Progenitor cell of endocrine pancreas (in vitro differentiated cells): ENCODE data around the gene SFXN2. TPM values are rescaled to one million over a fixed set of nuclear protein-coding genes. Genes with fewer than 3 reads are reported as not detected.

Source experiments
- DNase-seq: peaks from one replicate; pipeline ENCODE4 v3.0.0; 2021; ENCODE audit warnings: low spot score; ENCODE audit not compliant: unreplicated experiment
- H3K27ac Mint-ChIP-seq: 2 replicates; pipeline ENCODE4 v1.8.0; 2021; ENCODE audit warnings: mild to moderate bottlenecking, moderate library complexity, mixed read lengths
- H3K27me3 Mint-ChIP-seq: 2 replicates; pipeline ENCODE4 v1.8.0; 2021; ENCODE audit warnings: mixed read lengths
- H3K36me3 Mint-ChIP-seq: 2 replicates; pipeline ENCODE4 v1.8.0; 2022; ENCODE audit warnings: mixed read lengths; ENCODE audit not compliant: insufficient read depth
- H3K4me1 Mint-ChIP-seq: 2 replicates; pipeline ENCODE4 v1.8.0; 2021; ENCODE audit warnings: low read depth, mixed read lengths
- H3K4me3 Mint-ChIP-seq: 2 replicates; pipeline ENCODE4 v1.8.0; 2021; ENCODE audit warnings: low read depth, mild to moderate bottlenecking, moderate library complexity, mixed read lengths
- H3K9me3 Mint-ChIP-seq: 2 replicates; pipeline ENCODE4 v1.8.0; 2021; ENCODE audit warnings: low read depth, mixed read lengths
- total RNA-seq: library from RNA; stranded (reverse); gene quantifications from 2 replicates; pipeline ENCODE4 v1.2.1, GENCODE V29; 2021
- TF ChIP-seq, protein P1 (sequence below): fragments of 200-600 bp; sonication (generic); IDR thresholded peaks from one replicate; pipeline ENCODE4 v1.5.0; 2021; ENCODE audit warnings: antibody characterized with exemption, mild to moderate bottlenecking; ENCODE audit not compliant: unreplicated experiment

Gene SFXN2
- total RNA-seq, 1 donor from 2014 or later: 33.9 TPM

DNA sequence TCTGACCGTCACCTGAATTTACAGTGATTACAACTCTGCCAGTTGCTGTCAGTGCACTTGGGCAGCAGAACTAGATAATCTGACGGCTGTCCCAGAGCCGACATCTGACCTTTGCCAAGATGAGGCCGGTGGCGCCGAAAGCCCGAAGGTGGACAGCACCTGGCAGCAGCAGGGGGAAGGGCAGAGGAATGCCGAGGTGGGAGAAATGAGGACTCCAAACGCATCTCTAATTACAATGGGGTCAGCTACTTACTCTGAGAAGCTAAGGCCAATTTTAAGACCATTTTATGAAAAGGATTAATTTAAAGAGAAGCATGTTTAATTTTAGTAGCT lies 36.4 kb upstream of the SFXN2 start:
- H3K4me3 Mint-ChIP-seq: no peak overlapping the region
- no peak overlapping the region for H3K27ac Mint-ChIP-seq
- DNase-seq: no peak
- TF ChIP-seq, protein P1, sequence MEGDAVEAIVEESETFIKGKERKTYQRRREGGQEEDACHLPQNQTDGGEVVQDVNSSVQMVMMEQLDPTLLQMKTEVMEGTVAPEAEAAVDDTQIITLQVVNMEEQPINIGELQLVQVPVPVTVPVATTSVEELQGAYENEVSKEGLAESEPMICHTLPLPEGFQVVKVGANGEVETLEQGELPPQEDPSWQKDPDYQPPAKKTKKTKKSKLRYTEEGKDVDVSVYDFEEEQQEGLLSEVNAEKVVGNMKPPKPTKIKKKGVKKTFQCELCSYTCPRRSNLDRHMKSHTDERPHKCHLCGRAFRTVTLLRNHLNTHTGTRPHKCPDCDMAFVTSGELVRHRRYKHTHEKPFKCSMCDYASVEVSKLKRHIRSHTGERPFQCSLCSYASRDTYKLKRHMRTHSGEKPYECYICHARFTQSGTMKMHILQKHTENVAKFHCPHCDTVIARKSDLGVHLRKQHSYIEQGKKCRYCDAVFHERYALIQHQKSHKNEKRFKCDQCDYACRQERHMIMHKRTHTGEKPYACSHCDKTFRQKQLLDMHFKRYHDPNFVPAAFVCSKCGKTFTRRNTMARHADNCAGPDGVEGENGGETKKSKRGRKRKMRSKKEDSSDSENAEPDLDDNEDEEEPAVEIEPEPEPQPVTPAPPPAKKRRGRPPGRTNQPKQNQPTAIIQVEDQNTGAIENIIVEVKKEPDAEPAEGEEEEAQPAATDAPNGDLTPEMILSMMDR: no peak
- no peaks in the 10 kb centered on the region for H3K9me3 Mint-ChIP-seq
- H3K4me1 Mint-ChIP-seq: peaks cover 45% of the 10 kb centered on the region
- H3K36me3 Mint-ChIP-seq: peaks cover 9% of the 10 kb centered on the region
- no peaks in the 10 kb centered on the region for H3K27me3 Mint-ChIP-seq

DNA sequence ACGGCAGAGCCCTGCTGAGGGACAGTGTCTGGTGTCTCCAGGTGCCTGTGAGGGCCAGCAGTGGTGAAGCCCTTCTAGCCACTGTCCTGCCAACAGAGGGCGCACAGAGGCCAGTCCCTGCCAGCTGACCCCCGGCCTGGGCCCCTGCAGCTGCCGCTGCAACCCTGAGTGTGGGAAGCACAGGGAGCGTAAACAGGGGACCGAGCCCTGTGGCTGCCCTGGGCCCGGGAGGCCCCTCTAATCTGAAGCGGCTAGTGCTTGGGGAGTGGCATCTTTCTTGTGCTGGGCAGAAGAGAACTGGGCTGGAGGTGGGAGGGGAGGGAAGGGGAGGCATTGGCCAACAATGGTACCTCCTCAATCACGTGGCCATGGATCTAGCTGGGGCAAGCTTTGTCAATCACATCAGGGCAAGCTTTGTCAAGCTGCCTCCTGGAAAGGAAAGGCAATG lies 35.6 kb upstream of the SFXN2 start:
- H3K4me3 Mint-ChIP-seq: no peak overlapping the region
- peak; percentile 70 for DNase-seq
- peak overlapping the region; percentile 29 for H3K27ac Mint-ChIP-seq
- H3K9me3 Mint-ChIP-seq: no peaks in the 10 kb centered on the region
- peaks cover 12% of the 10 kb centered on the region for H3K36me3 Mint-ChIP-seq
- TF ChIP-seq, protein P1: peak; percentile 82
- H3K27me3 Mint-ChIP-seq: no peaks in the 10 kb centered on the region
- H3K4me1 Mint-ChIP-seq: peaks cover 41% of the 10 kb centered on the region

DNA sequence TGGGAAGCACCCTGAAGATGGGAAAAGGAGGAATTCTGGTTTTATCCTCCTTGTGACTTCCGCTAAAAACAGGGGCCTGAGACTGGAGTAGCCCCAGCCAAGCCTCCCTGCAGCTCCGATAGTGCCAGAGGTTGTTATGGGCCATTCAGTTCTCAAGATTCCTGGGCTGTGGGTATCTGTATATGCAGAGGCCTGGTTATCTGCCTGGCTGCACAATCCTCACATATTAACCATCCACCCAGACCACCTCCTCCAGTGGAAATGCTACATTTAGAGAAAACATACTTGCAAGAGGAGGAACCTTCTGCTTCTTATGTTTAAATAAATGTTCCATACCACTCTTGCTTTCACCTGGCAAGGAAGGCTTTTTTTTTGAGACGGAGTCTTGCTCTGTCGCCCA lies 34.8 kb upstream of the SFXN2 start:
- no peaks in the 10 kb centered on the region for H3K9me3 Mint-ChIP-seq
- no peak for DNase-seq
- no peak overlapping the region for H3K27ac Mint-ChIP-seq
- TF ChIP-seq, protein P1: no peak
- peaks cover 36% of the 10 kb centered on the region for H3K4me1 Mint-ChIP-seq
- no peak overlapping the region for H3K4me3 Mint-ChIP-seq
- peaks cover 13% of the 10 kb centered on the region for H3K36me3 Mint-ChIP-seq
- no peaks in the 10 kb centered on the region for H3K27me3 Mint-ChIP-seq

DNA sequence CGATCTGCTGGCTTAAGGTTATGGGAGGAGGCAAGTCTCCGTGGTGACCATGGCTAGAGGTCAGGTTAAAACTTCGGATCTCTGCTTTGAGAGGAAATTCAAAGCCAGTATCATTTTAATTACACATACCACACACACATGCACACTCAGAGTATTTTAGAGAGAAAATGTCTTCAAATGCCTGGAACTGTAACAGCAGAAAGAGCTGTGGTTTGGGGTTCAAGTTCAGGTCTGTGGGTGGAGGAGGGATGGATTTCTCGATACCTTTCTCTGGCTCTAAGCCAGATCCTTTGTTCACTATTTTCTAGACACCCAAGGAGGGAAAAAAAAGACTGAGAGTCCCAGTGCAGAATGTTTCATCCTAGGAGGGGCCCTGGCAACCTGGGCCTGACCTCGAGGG lies 32.7 kb upstream of the SFXN2 start:
- TF ChIP-seq, protein P1: no peak
- Mint-ChIP-seq H3K4me3 (no peak overlapping the region), H3K36me3 (peaks cover 18% of the 10 kb centered on the region), H3K9me3 (no peaks in the 10 kb centered on the region), H3K27me3 (no peaks in the 10 kb centered on the region), H3K4me1 (peaks cover 16% of the 10 kb centered on the region), H3K27ac (no peak overlapping the region)
- DNase-seq: no peak

DNA sequence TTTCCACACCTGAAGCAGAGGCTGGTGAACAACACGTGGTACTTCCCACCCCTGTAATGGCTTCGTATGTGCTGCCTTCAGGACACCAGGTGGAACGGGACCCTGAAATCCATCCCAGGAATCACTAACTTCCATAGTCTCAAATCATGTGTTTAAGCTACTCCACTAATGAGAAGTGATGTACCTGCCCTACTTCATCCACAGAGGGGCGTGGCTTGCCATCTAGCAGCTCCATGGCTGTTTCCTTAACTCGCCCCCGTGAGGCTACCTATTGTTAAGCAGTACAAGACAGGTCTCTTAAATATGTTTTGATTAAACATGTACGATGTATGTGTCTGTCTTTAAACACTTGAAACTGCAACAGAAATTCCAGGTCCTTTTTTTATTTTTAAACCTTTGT lies 32.0 kb upstream of the SFXN2 start:
- no peak for DNase-seq
- no peak overlapping the region for H3K27ac Mint-ChIP-seq
- no peaks in the 10 kb centered on the region for H3K9me3 Mint-ChIP-seq
- TF ChIP-seq, protein P1: no peak
- H3K4me3 Mint-ChIP-seq: no peak overlapping the region
- H3K27me3 Mint-ChIP-seq: no peaks in the 10 kb centered on the region
- H3K36me3 Mint-ChIP-seq: peaks cover 18% of the 10 kb centered on the region
- peaks cover 12% of the 10 kb centered on the region for H3K4me1 Mint-ChIP-seq
